ENCODE data around the gene ATXN7L2. TPM values are rescaled to one million over a fixed set of nuclear protein-coding genes. Genes with fewer than 3 reads are reported as not detected.

Gene ATXN7L2
- total RNA-seq, 1 donor from 2014 or later = 2.1 TPM

- DNase-seq = no peak
- no peaks in the 10 kb centered on the region for H3K36me3 ChIP-seq
- no peak overlapping the region for H3K4me3 ChIP-seq
- intact Hi-C loops (cut with micrococcal nuclease) = no loop called here
- H3K27ac ChIP-seq (replicated peaks) = no peak overlapping the region
- peaks cover 35% of the 10 kb centered on the region for H3K4me1 ChIP-seq
- H3K27me3 ChIP-seq (ENCODE audit: low read depth) = no peaks in the 10 kb centered on the region
- no peaks in the 10 kb centered on the region for H3K9me3 ChIP-seq (replicated peaks)
- TF ChIP-seq, protein P1, sequence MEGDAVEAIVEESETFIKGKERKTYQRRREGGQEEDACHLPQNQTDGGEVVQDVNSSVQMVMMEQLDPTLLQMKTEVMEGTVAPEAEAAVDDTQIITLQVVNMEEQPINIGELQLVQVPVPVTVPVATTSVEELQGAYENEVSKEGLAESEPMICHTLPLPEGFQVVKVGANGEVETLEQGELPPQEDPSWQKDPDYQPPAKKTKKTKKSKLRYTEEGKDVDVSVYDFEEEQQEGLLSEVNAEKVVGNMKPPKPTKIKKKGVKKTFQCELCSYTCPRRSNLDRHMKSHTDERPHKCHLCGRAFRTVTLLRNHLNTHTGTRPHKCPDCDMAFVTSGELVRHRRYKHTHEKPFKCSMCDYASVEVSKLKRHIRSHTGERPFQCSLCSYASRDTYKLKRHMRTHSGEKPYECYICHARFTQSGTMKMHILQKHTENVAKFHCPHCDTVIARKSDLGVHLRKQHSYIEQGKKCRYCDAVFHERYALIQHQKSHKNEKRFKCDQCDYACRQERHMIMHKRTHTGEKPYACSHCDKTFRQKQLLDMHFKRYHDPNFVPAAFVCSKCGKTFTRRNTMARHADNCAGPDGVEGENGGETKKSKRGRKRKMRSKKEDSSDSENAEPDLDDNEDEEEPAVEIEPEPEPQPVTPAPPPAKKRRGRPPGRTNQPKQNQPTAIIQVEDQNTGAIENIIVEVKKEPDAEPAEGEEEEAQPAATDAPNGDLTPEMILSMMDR (IDR thresholded peaks at IDR 0.05; ENCODE audit: borderline replicate concordance) = no peak
These were observed 45.0 kb downstream of the ATXN7L2 start for GRCh38 chr1:109528712-109529111.

DNA sequence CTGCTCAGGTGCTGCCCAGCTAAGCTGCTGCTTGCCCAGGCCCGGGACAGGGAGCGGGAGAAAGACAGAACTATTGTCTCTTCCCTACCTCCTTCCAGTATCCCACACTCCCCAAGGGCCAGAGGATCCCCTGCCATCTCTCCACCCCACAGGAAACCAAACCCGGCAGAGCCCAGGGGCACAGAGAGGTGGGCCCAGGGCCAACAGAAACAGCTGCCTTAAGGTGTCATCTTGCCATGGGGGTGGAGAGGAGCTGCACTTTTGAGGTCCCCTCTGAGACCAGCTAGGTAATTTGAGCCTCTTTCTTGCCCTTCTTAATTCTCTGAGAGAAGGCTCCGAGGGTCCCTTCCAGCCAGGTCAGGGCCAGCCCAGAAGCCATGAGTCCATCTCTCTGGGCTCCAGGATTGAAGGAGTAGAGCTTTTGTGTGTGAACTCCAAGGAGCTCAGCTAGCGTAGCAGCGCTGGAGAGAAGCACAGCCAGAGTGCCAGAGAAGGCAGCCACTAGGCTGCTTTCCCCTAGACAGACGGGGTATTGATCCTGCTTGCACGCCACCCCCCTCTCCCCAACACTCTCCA, 46.3 kb downstream of the ATXN7L2 start:
- Histone ChIP-seq H3K9me3 (replicated peaks) (no peaks in the 10 kb centered on the region), H3K4me1 (peaks cover 37% of the 10 kb centered on the region), H3K4me3 (no peak overlapping the region), H3K36me3 (no peaks in the 10 kb centered on the region), H3K27me3 (ENCODE audit: low read depth) (no peaks in the 10 kb centered on the region), H3K27ac (replicated peaks) (peak overlapping the region; percentile 0)
- DNase-seq = no peak
- intact Hi-C loops (cut with micrococcal nuclease) = no loop called here
- TF ChIP-seq, protein P1 (IDR thresholded peaks at IDR 0.05; ENCODE audit: borderline replicate concordance) = no peak

DNA sequence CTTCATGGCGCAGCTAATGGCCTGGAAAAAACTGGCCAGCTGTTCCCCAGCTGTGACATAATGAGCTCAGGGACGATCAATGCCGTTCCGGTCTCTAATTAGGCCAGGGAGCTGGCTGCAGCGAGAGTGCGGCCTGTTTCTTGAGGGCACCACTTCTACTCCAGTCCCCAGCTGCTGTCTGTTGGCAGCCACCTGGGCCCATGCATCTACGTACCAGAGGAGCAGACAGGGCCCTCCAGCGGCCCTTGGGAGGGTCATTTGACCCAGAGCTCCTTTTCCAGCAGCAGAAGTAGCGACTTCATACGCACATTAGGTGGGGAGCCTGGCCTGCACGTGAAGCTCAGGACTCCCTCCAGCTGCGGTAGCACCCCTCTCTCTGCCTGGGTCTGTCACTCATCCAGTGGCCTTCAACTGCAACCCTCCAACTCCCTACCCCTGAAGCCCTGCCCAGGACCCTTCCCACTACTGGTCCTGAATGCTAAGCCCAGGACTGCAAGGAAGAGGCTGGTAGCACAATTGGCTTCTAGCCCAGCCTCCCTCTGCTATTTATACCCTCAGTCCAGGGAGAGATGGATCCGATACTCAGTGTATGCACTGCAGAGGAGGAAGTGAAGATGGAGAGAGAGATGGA, 46.9 kb downstream of the ATXN7L2 start:
- no peaks in the 10 kb centered on the region for H3K27me3 ChIP-seq (ENCODE audit: low read depth)
- peak overlapping the region; percentile 0 for H3K27ac ChIP-seq (replicated peaks)
- TF ChIP-seq, protein P1 (IDR thresholded peaks at IDR 0.05; ENCODE audit: borderline replicate concordance) = no peak
- H3K9me3 ChIP-seq (replicated peaks) = no peaks in the 10 kb centered on the region
- peaks cover 43% of the 10 kb centered on the region for H3K4me1 ChIP-seq
- no peak overlapping the region for H3K4me3 ChIP-seq
- no peaks in the 10 kb centered on the region for H3K36me3 ChIP-seq
- DNase-seq = no peak
- intact Hi-C loops (cut with micrococcal nuclease) = no loop called here

DNA sequence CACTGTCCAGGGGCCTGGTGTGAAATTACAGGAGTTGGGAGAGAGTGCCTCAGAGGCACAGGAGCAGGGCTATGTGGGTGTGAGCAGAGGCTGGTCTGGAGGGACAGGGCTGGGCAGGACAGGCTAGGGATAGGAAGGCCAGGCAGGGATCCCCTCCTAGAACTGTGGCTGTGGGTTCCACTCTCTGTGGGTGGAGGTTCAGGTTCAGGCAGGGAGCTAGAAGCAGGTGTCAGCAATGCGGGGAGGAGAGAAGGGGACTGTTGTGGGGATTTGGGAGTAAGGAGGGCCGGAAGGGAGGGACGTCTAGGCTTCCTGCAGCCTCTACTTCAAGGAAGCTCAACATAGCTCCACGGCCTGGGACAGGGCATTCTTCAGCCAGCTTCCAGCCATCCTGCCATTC, 47.7 kb downstream of the ATXN7L2 start:
- intact Hi-C loops (cut with micrococcal nuclease) = no loop called here
- no peak for DNase-seq
- H3K27me3 ChIP-seq (ENCODE audit: low read depth) = no peaks in the 10 kb centered on the region
- H3K4me1 ChIP-seq = peaks cover 48% of the 10 kb centered on the region
- H3K4me3 ChIP-seq = no peak overlapping the region
- H3K36me3 ChIP-seq = no peaks in the 10 kb centered on the region
- H3K27ac ChIP-seq (replicated peaks) = peak overlapping the region; percentile 80
- TF ChIP-seq, protein P1 (IDR thresholded peaks at IDR 0.05; ENCODE audit: borderline replicate concordance) = no peak
- H3K9me3 ChIP-seq (replicated peaks) = no peaks in the 10 kb centered on the region

DNA sequence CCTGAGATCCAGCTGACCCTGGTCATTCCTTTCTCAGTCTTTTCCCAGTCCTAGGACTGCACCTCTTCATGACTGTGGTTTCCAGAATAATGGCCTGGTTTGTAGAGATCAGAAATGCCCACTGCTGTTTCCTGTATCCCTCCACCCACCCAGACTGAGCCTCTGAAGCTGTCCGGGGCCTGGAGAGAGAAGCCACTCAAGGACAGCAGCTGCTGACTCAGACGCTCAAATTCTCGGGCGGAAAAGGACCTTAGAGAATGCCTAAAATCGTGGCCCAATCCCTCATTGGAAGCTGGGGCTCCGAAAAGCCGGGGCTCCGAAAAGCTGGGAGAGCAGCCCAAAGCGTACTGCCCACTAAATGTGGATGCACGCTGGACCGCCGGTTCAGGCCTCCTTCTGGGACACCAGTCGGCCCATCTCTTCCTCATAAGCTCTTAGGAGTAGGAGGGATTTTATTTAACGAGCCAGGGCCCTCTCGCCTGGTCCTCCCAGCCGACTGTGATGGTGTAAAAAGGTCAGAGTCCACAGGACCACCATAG, 48.2 kb downstream of the ATXN7L2 start:
- peak overlapping the region; percentile 80 for H3K27ac ChIP-seq (replicated peaks)
- H3K4me3 ChIP-seq = peak overlapping the region; percentile 46

More for the DNA sequence above, 48.2 kb downstream of the ATXN7L2 start:
- Histone ChIP-seq H3K27me3 (ENCODE audit: low read depth) (no peaks in the 10 kb centered on the region), H3K36me3 (no peaks in the 10 kb centered on the region), H3K9me3 (replicated peaks) (no peaks in the 10 kb centered on the region), H3K4me1 (peaks cover 53% of the 10 kb centered on the region)
- intact Hi-C loops (cut with micrococcal nuclease) = no loop called here
- no peak for DNase-seq
- TF ChIP-seq, protein P1 (IDR thresholded peaks at IDR 0.05; ENCODE audit: borderline replicate concordance) = no peak

All from left ventricle myocardium inferior (tissue), 1 donor.